GM12891 (cell line): ENCODE results near the gene IFT57.

Source experiments
- POLR2A ChIP-seq: IDR thresholded peaks from 2 replicates; pipeline ENCODE4 v1.6.1; 2011; ENCODE audit warnings: low read depth, low read length, control low read depth
- POLR2AphosphoS5 ChIP-seq: IDR thresholded peaks from 2 replicates; pipeline ENCODE4 v1.6.1; 2011; ENCODE audit warnings: low read depth, low read length, control low read depth

DNA sequence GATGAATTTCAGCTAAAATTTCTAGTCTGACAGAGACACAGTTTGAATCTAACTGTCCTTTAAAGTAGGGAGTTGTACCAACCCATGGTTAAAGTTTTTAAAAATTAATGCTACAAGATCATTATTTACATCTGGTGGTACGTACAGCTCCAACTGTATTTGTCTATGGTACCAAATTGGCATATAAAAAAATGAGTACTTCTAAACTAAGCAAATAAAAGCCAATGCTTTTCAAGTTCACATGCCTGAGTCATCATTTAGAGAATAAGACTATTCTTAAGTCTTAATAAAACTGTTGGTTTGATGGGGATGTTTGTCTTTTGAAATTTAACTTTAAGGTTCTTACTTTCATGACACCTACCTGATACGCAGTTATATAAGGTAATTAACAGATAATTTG, 21.0 kb upstream of the IFT57 start:
- no peak for TF ChIP-seq POLR2A
- TF ChIP-seq POLR2AphosphoS5, result no peak
